Measurements from ENCODE around the gene SPATS2L. TPM values are rescaled to one million over a fixed set of nuclear protein-coding genes. Genes with fewer than 3 reads are reported as not detected.

SPATS2L gene
- total RNA-seq, 2 donors from 2014 or later = 77.4 to 88.7 TPM

GRCh38 chr2:200393191-200393590, 86.7 kb downstream of the SPATS2L start:
- Histone ChIP-seq H3K36me3 (no peaks in the 10 kb centered on the region), H3K27me3 (replicated peaks; ENCODE audit: insufficient read depth) (no peaks in the 10 kb centered on the region), H3K4me3 (no peak overlapping the region), H3K27ac (no peak overlapping the region), H3K4me1 (replicated peaks) (no peaks in the 10 kb centered on the region), H3K9me3 (no peaks in the 10 kb centered on the region)
- DNase-seq (ENCODE audit: low spot score) = no peak
- 68% methylated on average over 2 of the region's 2 CpGs for WGBS
- TF ChIP-seq POLR2AphosphoS5 (IDR thresholded peaks at IDR 0.05) (no peak), POLR2A (IDR thresholded peaks at IDR 0.05) (no peak), CTCF (IDR thresholded peaks at IDR 0.05) (no peak)
- intact Hi-C loops (cut with DNase I) = no loop called here

- H3K36me3 ChIP-seq = no peaks in the 10 kb centered on the region
- H3K9me3 ChIP-seq = no peaks in the 10 kb centered on the region
- intact Hi-C loops (cut with DNase I) = no loop called here
- no peaks in the 10 kb centered on the region for H3K4me1 ChIP-seq (replicated peaks)
- TF ChIP-seq POLR2A (IDR thresholded peaks at IDR 0.05) (no peak), CTCF (IDR thresholded peaks at IDR 0.05) (no peak), POLR2AphosphoS5 (IDR thresholded peaks at IDR 0.05) (no peak)
- no peak overlapping the region for H3K4me3 ChIP-seq
- DNase-seq (ENCODE audit: low spot score) = no peak
- H3K27me3 ChIP-seq (replicated peaks; ENCODE audit: insufficient read depth) = no peaks in the 10 kb centered on the region
- no peak overlapping the region for H3K27ac ChIP-seq
- 97% methylated on average over 7 of the region's 7 CpGs for WGBS
These were observed 87.6 kb downstream of the SPATS2L start for GRCh38 chr2:200394045-200394444.

DNA sequence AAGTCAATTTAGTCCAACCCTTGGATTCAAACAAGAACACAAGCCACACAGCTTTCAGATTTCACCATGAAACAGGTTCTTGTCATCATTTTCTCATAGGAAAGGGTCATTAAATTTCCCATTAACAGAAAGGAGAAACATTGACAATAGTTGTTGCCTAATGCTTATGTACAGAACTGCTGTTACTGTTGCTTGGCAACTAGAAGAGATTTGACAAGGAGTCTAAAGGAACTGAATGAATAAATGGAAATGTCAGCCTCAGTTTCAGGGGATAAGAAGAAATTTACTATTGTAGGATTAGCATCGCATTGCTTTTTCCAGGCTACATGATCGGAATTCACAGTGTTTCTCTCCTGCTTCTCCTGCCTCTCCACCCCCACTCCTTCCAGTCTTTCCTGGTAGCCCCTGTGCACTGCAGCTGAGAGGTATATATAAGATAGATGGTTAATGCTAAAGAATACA, 90.3 kb downstream of the SPATS2L start:
- no peak for TF ChIP-seq POLR2A (IDR thresholded peaks at IDR 0.05)
- no peak for TF ChIP-seq CTCF (IDR thresholded peaks at IDR 0.05)
- no peak for TF ChIP-seq POLR2AphosphoS5 (IDR thresholded peaks at IDR 0.05)
- Histone ChIP-seq H3K4me1 (replicated peaks) (no peaks in the 10 kb centered on the region), H3K9me3 (no peaks in the 10 kb centered on the region), H3K27ac (no peak overlapping the region), H3K36me3 (no peaks in the 10 kb centered on the region), H3K4me3 (no peak overlapping the region), H3K27me3 (replicated peaks; ENCODE audit: insufficient read depth) (no peaks in the 10 kb centered on the region)
- WGBS = 74% methylated on average over 2 of the region's 2 CpGs
- intact Hi-C loops (cut with DNase I) = no loop called here
- DNase-seq (ENCODE audit: low spot score) = no peak

DNA sequence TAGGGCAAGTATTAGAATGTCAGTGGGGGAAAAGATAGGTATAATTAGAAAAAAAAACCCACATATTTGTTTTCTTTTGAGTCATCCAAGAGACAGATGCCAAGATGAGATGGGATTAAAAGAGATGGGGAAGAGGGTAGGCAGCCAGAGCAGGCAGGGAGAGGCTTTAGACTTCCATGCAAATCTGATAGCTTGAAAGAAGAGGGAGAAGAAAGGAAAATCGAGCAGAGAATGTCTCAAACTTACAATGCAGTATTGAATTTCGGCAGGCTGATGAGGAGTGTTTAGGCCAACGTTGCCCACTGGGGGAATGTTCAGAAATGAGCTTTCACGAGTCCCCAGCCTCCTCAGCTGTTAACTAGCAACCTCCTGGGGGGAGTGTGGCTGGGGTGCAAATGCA, 91.3 kb downstream of the SPATS2L start:
- no peak for TF ChIP-seq POLR2AphosphoS5 (IDR thresholded peaks at IDR 0.05)
- TF ChIP-seq CTCF (IDR thresholded peaks at IDR 0.05) = no peak
- no peaks in the 10 kb centered on the region for H3K4me1 ChIP-seq (replicated peaks)
- 44% methylated on average over 4 of the region's 4 CpGs for WGBS
- DNase-seq (ENCODE audit: low spot score) = no peak
- no peak overlapping the region for H3K27ac ChIP-seq
- no peaks in the 10 kb centered on the region for H3K27me3 ChIP-seq (replicated peaks; ENCODE audit: insufficient read depth)
- intact Hi-C loops (cut with DNase I) = no loop called here
- no peaks in the 10 kb centered on the region for H3K9me3 ChIP-seq
- H3K4me3 ChIP-seq = no peak overlapping the region
- H3K36me3 ChIP-seq = no peaks in the 10 kb centered on the region

GRCh38 chr2:200399046-200399445, 92.6 kb downstream of the SPATS2L start:
- TF ChIP-seq CTCF (IDR thresholded peaks at IDR 0.05) (no peak), POLR2AphosphoS5 (IDR thresholded peaks at IDR 0.05) (no peak), POLR2A (IDR thresholded peaks at IDR 0.05) (no peak)
- Histone ChIP-seq H3K27me3 (replicated peaks; ENCODE audit: insufficient read depth) (no peaks in the 10 kb centered on the region), H3K27ac (no peak overlapping the region), H3K9me3 (no peaks in the 10 kb centered on the region), H3K4me3 (no peak overlapping the region), H3K36me3 (no peaks in the 10 kb centered on the region), H3K4me1 (replicated peaks) (no peaks in the 10 kb centered on the region)
- no peak for DNase-seq (ENCODE audit: low spot score)
- WGBS = 91% methylated on average over 1 of the region's 1 CpG
- intact Hi-C loops (cut with DNase I) = no loop called here

All from prostate gland (tissue), 2 donors.